Diencephalon (tissue), 1 donor: Measurements from ENCODE around the gene CYBRD1. TPM values are rescaled to one million over a fixed set of nuclear protein-coding genes. Genes with fewer than 3 reads are reported as not detected.

Experiments
- small RNA-seq: library from RNA; depleted of rRNA; stranded (forward); fragments of <200 nt; gene quantifications from one replicate; pipeline ENCODE3, GENCODE V24; 2014
- total RNA-seq: library from RNA; depleted of rRNA; stranded (reverse); fragments of >200 nt; gene quantifications from one replicate; pipeline ENCODE4 v1.2.3, GENCODE V29; 2014

Gene CYBRD1
- total RNA-seq, result 14.5 TPM

GRCh38 chr2:171522052-171522787 is at the start of gene CYBRD1:
Gene CYBRD1 (plus strand): TSS chr2:171522474. CDS start chr2:171522546, 72 bp downstream.

Small RNA genes lying within 50 kb of the gene (small RNA-seq; reads per million reads assigned to genes)
- gene AC007969.2 (not detected), gene RPL21P38 (not detected)

Other genes with a start within 250 kb of the CYBRD1 start
- gene METTL8, start 88.5 kb upstream of the CYBRD1 start, total RNA-seq, result 23.5 TPM
- gene DCAF17, start 88.2 kb upstream of the CYBRD1 start, total RNA-seq, result 74.0 TPM
- gene DYNC1I2, start 165.0 kb downstream of the CYBRD1 start, total RNA-seq, result 249 TPM